Stimulated activated CD4-positive, alpha-beta T cell treated with anti-CD3 and anti-CD28 coated beads, Interleukin-4, amount 100 ng/mL, for 24 hours (primary cell): ENCODE measurements around the gene TENM4.

Experiments used
- DNase-seq: peaks from one replicate; pipeline ENCODE4 v3.0.0-alpha.2; 2020

TENM4 gene

GRCh38 chr11:78711735-78712134 lies 729.1 kb downstream of the TENM4 start:
- DNase-seq, result no peak

DNA sequence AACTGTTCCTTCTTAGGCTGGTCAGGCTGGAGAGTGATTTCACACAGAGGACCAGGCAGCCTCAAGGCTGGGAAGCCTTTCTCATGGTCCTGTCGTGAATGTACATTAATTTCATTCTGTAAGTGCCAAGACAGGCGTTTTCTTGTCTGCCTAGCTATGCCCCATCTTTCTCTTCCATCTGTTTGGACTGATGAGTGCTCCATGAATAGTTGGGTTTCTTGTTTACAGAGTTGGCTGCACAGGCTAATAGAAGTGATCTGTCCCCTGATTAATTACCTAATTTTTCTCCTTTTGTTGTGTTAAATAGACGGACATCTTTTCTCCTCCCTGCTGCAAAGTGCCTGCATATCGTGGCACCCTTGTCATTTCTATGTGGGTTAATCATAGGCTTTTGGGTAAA lies 730.4 kb downstream of the TENM4 start:
- DNase-seq, result no peak

DNA sequence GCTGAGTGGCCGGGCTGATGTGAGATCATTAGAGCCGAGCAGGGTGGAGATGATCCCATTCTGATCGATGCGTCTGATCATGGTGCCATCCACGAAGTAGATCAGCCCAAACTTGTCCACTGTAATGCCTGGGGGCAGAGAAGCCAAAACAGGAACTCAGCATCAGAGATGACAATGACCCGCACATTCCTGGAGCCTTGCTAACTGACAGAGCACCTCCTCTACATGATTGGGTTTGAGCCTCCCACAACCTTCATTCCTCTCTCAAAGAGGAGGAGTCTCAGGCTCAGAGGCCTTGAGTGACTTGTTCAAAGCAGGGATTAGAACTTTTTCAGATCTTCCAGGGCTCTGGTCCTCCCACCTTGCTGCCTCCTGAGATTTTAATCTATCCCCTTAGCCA lies 732.4 kb downstream of the TENM4 start:
- no peak for DNase-seq

DNA sequence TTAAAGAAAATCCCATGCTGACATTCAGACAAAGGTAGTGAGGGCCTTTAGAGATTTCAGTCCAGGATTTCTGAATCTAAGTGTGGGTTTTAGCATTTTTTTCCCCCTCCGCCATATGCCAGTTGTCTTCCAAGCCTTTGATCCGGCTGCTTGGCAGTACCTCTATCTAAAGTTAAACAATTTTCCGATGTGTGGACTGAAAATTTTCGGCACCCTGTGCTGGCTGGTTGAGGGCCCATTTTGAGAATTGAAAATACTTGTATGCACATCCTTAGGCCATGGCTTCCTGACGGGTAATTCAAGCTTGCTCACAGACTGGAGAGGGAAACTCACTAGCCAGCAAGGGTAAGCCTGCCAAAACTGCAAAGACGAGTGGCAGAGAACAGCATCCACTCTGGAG lies 734.3 kb downstream of the TENM4 start:
- no peak for DNase-seq

GRCh38 chr11:78704811-78705210 lies 736.0 kb downstream of the TENM4 start:
- DNase-seq, result no peak

DNA sequence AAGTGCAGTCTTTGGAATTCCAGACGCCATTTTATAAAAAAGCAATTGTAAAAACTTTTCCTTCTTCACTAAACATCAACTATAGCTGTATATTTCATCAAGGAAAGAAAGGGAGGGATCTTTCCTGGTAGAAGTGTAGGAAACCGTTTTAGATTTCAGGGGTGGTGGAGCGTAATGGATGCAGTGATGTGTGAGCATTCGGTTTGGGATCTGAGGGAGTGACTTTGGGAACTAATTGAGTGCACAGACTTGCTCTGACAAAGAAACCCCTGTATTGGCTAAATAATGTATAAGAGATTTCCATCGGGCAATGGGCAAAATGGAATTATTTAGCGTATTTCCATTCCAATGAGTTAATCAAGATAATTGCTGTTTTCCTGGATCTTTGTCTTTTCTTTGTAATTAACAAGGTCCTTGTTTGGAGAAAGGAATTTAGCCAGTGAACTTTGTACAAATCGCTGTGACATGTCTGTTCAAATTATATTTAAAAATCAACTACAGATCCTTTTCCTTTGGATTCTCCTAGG lies 741.2 kb downstream of the TENM4 start:
- DNase-seq, result no peak

DNA sequence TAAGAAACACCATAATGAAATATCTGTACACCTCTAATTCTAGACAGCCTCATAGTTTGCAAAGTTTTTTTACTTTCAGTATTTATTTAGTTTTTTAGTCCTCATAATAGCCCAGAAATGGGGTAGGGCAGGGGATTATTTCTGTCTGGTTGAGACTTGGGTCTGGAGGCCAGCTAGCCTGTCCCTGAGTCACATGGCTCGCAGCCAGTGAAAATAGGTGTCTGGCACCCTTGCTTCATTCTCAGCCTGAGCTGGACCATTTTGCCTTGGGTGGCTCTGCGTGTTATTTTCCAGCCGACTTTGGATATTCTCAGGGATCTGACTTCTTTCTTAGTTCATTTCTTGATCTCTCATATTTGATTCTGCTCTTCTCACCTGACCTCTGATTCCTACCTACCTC lies 742.2 kb downstream of the TENM4 start:
- no peak for DNase-seq

- no peak for DNase-seq
Measured at GRCh38 chr11:78696177-78696576, 744.7 kb downstream of the TENM4 start.

- no peak for DNase-seq
Measured at GRCh38 chr11:78694152-78694551, 746.7 kb downstream of the TENM4 start.

GRCh38 chr11:78691215-78691614 lies 749.6 kb downstream of the TENM4 start:
- DNase-seq, result no peak

DNA sequence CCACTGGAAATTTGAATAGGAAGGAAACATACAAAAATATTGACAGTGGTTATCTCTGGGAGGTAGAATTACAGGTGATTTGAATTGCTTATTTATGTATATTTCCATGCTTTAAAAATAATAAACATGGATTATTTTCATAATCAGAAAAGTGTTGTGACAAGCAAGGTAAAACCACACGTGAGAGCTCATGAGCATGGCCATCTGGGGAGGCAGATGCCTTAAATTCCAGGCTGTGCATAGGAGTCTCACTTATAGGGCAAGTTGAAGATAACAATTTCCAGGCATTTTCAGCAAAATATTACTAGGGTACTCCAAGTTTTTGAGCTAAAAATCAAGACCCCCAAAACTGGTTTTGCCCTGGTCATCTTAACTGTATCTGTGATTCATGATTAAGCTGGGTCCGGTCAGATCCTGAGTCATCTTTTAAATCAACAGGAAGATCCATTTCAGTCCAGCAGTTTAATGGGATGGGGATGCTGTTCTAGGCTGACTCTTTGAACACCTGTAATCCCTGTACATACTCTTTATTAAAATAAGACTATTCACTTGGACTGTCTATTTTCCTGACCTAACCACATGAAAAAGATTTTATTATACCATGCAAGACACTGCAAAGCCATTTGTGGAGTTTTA lies 750.4 kb downstream of the TENM4 start:
- DNase-seq, result no peak

DNA sequence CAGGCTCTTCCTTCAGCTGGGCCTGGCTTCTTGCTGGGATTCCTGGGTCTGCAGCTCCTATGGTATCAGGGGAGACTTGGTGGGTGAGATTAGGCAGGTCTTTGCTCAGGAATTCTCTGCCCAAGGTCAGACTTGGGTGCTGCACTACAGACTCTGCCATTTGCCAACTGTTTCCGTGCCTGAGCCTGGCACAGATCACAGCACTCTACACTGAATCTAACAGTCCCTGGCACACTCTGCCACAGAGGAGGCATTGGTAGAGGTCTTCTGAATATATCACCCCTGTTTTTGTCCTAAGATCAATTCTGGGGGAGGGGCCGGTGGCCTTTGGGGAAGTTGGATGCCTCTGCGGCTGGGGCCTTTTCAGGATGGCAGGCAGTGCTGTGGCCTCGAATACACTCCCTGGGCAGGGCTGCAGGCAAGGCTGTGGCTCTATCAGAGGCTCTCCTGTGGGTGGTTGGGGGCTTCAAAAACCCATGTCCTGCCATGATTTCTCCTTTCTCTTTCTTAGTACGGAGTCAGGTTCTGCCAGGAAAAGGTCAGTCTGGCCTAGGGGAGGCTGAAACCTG lies 751.2 kb downstream of the TENM4 start:
- no peak for DNase-seq

DNA sequence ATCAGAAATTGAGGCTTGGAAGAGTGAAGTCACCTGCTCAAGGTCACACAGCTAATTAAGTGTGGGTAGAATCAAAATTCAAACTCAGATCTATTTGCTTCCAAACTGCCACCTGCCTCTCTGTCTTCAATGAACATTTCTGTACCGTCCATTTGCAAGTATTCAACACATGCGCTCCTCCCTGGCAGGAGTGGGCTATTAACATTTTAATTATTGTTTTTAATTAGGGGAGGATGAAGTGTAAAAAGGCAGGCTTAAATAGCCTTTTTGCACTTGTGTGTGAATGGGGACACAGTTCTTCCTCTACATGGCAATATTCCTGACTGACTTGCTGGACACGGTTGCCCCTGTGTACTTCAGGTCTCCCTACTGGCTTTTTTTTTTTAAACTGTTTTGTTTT lies 751.7 kb downstream of the TENM4 start:
- no peak for DNase-seq

DNA sequence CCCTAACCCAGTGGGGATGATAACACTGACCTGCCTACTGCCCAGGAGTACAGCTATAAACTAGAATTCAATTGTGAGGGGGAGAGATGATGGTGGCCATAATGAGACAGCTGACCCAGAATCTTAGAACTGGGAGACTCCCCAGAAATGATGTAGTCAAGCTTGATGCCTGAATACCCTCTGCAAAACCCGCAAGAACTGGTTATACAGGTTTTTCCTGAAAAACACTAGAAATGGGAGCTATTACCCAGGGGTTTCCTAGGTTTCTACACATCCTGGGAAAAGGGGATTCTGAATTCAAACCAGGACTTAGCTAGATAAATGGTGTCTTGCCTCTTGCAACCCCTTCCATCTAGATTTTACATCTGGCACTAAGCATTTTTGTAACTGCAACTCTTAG lies 752.4 kb downstream of the TENM4 start:
- DNase-seq, result no peak

- no peak for DNase-seq
Measured at GRCh38 chr11:78685156-78685555, 755.7 kb downstream of the TENM4 start.

- DNase-seq, result no peak
Measured at GRCh38 chr11:78684377-78684776, 756.5 kb downstream of the TENM4 start.

DNA sequence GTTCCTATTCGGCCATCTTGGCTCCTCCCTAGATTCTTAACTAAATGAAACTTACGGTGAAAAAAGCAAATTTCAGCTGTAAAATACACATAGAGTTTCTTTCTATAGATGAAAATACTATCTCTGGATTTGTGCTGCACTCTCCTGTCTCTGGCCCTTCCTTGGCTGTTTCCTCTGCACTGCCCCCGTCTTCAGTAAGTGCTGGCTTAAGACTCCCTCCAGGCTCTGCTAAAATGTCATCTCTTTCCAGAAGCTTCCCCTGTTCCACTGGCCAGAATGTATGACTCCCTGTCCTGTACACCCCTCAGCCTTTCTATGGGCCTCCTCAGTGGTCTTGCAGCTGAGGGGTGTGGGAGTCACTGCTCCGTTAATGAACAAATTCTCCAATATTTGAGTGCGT lies 757.1 kb downstream of the TENM4 start:
- no peak for DNase-seq

GRCh38 chr11:78676026-78676557 lies 764.7 kb downstream of the TENM4 start:
- DNase-seq, result no peak

GRCh38 chr11:78672850-78673620 lies 767.8 kb downstream of the TENM4 start:
- DNase-seq, result no peak

- DNase-seq, result no peak
Measured at GRCh38 chr11:78669249-78669648, 771.6 kb downstream of the TENM4 start.

GRCh38 chr11:78667461-78667860 lies 773.4 kb downstream of the TENM4 start:
- no peak for DNase-seq

DNA sequence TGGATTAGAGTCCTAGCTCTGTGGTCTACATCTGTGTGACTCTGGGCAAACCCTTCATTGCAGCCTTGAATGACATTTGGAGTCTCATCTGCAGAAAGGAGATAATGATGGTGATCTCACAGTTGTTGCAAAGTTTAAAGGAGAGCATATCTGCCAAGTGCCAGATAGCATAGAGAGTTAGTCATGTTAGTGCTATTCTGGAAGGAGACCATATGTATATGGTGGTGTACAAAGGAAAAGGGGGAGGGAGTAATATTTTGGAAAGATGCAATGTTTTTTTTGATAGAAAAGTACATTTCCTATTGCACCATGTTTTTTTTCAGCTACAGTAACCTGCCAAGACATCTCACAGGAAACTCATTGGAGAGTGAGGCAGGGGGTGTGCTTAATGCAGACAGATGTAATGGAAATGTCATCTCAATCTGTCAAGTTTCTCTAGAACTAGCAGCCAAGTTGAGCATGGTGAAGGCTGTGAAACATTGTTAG lies 774.1 kb downstream of the TENM4 start:
- DNase-seq, result no peak

DNA sequence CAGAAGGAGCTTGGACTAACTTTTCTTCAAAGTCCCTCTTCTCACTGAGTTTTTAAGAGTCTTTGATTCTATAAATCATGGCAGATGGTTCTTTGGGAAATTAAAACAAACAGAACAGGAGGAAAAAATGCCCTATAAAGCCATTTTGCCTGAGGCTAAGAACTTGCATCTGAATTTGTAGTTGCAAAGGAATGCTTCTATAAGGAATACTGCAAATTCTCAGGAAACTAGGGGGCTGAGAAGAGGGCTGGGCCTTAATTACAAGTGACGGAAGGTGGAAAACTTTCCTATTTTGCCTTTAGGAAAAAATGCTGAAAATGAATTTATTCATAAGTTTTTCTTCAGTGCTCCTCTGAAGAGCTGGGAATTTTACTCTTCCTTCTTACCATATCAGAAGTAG lies 776.2 kb downstream of the TENM4 start:
- no peak for DNase-seq

DNA sequence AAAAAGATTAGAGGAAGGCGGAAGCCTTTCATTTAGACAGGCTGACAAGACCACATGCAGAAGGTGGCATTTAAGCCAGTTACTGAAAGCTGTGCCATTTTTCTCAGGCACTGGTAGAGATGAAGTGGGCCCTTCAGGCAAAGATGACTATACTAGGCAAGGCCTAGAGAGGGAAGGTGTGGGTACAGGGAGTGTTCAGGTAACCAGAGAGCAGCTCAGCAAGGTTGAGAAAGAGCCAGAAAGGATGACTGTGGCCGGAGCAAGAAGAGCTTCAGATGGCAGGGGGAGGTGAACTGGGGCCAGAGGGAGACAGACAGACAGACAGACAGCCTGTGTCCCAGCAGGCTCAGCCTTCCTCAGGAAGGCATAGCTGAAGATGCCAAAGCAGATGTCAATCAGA lies 778.0 kb downstream of the TENM4 start:
- DNase-seq, result no peak
